Endothelial cell (in vitro differentiated cells): ENCODE measurements around the gene ZNF683. TPM values are rescaled to one million over a fixed set of nuclear protein-coding genes. Genes with fewer than 3 reads are reported as not detected.

Experiments used
- DNase-seq: peaks from one replicate; pipeline ENCODE4 v3.0.0; 2021; ENCODE audit warnings: low spot score
- H3K27ac Mint-ChIP-seq: one replicate; pipeline ENCODE4 v1.8.0; 2021; ENCODE audit warnings: mixed read lengths, inconsistent platforms; ENCODE audit not compliant: unreplicated experiment
- H3K27me3 Mint-ChIP-seq: one replicate; pipeline ENCODE4 v1.8.0; 2021; ENCODE audit warnings: mild to moderate bottlenecking, moderate library complexity, mixed read lengths, inconsistent platforms; ENCODE audit not compliant: unreplicated experiment
- H3K36me3 Mint-ChIP-seq: one replicate; pipeline ENCODE4 v1.8.0; 2021; ENCODE audit warnings: mild to moderate bottlenecking, low read depth, mixed read lengths, inconsistent platforms; ENCODE audit not compliant: unreplicated experiment
- H3K4me1 Mint-ChIP-seq: one replicate; pipeline ENCODE4 v1.8.0; 2021; ENCODE audit warnings: mild to moderate bottlenecking, mixed read lengths, inconsistent platforms; ENCODE audit not compliant: unreplicated experiment
- H3K4me3 Mint-ChIP-seq: one replicate; pipeline ENCODE4 v1.8.0; 2021; ENCODE audit warnings: mild to moderate bottlenecking, mixed read lengths, inconsistent platforms; ENCODE audit not compliant: unreplicated experiment
- H3K9me3 Mint-ChIP-seq: one replicate; pipeline ENCODE4 v1.8.0; 2021; ENCODE audit warnings: mixed read lengths, inconsistent platforms; ENCODE audit not compliant: unreplicated experiment
- total RNA-seq: library from RNA; stranded (reverse); fragmentation: NEBNext Ultra II Directional; extraction: Animal tissue kit (Norgen Biotek cat#: 25700); gene quantifications from one replicate; pipeline ENCODE4 v1.2.1, GENCODE V29; 2021; ENCODE audit not compliant: unreplicated experiment
- TF ChIP-seq, protein P1 (sequence below): fragments of 200-600 bp; sonication (generic); IDR thresholded peaks from one replicate; pipeline ENCODE4 v1.5.0; 2021; ENCODE audit warnings: antibody characterized with exemption; ENCODE audit not compliant: unreplicated experiment

Gene ZNF683
- total RNA-seq, 1 donor from 2014 or later = not detected

DNA sequence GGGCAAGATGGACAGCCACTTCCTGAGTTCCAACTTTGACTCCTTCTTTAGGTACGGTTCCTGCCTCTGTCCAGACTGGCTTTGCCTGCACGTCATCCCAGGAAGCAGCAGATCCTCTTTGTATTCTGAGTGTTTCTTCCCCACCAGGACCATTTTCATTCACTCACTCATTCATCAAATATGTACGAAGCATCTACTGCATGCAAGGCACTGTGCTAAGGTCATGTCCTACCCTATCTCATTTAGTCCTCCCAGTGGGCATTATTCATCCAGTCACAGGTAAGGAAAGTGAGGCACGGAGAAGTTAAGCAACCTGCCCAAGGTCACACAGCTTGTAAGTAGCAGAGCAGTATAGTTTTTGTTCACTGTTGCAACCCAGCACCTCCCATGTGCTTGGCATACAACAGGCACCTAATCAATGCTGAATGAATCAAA lies 32.5 kb downstream of the ZNF683 start:
- TF ChIP-seq, protein P1, sequence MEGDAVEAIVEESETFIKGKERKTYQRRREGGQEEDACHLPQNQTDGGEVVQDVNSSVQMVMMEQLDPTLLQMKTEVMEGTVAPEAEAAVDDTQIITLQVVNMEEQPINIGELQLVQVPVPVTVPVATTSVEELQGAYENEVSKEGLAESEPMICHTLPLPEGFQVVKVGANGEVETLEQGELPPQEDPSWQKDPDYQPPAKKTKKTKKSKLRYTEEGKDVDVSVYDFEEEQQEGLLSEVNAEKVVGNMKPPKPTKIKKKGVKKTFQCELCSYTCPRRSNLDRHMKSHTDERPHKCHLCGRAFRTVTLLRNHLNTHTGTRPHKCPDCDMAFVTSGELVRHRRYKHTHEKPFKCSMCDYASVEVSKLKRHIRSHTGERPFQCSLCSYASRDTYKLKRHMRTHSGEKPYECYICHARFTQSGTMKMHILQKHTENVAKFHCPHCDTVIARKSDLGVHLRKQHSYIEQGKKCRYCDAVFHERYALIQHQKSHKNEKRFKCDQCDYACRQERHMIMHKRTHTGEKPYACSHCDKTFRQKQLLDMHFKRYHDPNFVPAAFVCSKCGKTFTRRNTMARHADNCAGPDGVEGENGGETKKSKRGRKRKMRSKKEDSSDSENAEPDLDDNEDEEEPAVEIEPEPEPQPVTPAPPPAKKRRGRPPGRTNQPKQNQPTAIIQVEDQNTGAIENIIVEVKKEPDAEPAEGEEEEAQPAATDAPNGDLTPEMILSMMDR = no peak
- DNase-seq = no peak
- no peaks in the 10 kb centered on the region for H3K9me3 Mint-ChIP-seq
- no peaks in the 10 kb centered on the region for H3K36me3 Mint-ChIP-seq
- H3K27me3 Mint-ChIP-seq = peaks cover 6% of the 10 kb centered on the region
- H3K27ac Mint-ChIP-seq = no peak overlapping the region
- peaks cover 11% of the 10 kb centered on the region for H3K4me1 Mint-ChIP-seq
- H3K4me3 Mint-ChIP-seq = no peak overlapping the region

DNA sequence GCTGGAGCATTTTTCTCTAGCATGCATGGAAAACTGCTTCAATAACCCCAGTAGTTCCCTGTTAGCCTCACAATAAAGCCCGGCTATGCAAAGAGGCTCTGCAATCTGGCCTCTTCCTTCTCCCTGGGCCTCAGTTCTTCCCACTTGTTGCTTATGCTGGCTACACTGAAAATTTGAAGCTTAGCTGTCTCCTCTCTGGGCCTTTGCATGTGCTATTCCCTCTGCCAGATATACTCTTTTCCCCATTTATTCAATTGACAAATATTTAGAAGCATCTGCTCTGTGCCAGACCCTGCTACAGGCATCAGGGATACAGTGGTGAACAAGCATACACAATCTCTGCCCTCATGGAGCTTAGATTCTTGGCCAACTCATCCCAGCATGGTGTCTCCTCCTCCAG lies 33.9 kb downstream of the ZNF683 start:
- Mint-ChIP-seq H3K27ac (no peak overlapping the region), H3K36me3 (no peaks in the 10 kb centered on the region), H3K4me1 (peaks cover 11% of the 10 kb centered on the region), H3K9me3 (no peaks in the 10 kb centered on the region), H3K4me3 (no peak overlapping the region), H3K27me3 (peaks cover 6% of the 10 kb centered on the region)
- TF ChIP-seq, protein P1 = no peak
- no peak for DNase-seq

DNA sequence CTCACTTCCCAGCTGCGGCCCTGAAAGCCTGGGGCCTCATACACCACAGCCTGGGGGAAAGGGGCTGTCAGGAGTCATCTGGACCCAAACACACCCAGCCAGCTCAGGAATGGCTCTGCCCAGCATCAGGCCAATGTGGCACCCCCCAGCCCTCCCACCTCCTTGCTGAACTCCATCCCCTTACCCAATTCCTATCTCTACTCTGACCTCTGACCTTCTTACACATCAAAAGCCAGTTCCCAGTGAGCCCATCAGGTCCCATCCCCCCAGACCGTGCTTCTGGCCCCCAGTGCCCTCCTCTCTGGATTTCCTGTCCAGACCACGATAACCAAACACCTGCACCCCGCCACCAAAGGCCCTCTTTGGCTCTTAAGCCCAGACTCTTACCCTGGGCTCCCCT lies 34.9 kb downstream of the ZNF683 start:
- Mint-ChIP-seq H3K9me3 (no peaks in the 10 kb centered on the region), H3K36me3 (no peaks in the 10 kb centered on the region), H3K4me3 (no peak overlapping the region), H3K27ac (no peak overlapping the region), H3K27me3 (peaks cover 3% of the 10 kb centered on the region), H3K4me1 (peaks cover 11% of the 10 kb centered on the region)
- no peak for DNase-seq
- TF ChIP-seq, protein P1 = no peak

DNA sequence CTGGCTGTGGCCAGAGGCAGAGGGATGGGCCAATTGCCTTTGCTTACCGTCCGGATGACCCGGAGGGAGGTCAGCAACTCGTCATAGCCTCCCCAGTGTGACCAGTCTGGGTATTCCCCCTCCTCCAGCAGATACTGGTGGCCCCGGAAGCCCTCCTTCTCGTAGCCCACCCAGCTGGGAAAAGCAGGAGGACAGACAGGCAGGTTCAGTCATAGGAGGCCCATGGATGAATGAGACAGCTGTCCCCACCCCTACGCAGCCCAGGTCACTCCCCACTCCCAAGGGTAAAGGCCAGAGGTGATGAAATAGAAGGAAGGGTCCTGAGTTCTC lies 35.4 kb downstream of the ZNF683 start:
- no peaks in the 10 kb centered on the region for H3K9me3 Mint-ChIP-seq
- no peak for DNase-seq
- TF ChIP-seq, protein P1 = no peak
- peaks cover 3% of the 10 kb centered on the region for H3K27me3 Mint-ChIP-seq
- no peak overlapping the region for H3K27ac Mint-ChIP-seq
- no peaks in the 10 kb centered on the region for H3K36me3 Mint-ChIP-seq
- peaks cover 11% of the 10 kb centered on the region for H3K4me1 Mint-ChIP-seq
- H3K4me3 Mint-ChIP-seq = peak overlapping the region; percentile 31

DNA sequence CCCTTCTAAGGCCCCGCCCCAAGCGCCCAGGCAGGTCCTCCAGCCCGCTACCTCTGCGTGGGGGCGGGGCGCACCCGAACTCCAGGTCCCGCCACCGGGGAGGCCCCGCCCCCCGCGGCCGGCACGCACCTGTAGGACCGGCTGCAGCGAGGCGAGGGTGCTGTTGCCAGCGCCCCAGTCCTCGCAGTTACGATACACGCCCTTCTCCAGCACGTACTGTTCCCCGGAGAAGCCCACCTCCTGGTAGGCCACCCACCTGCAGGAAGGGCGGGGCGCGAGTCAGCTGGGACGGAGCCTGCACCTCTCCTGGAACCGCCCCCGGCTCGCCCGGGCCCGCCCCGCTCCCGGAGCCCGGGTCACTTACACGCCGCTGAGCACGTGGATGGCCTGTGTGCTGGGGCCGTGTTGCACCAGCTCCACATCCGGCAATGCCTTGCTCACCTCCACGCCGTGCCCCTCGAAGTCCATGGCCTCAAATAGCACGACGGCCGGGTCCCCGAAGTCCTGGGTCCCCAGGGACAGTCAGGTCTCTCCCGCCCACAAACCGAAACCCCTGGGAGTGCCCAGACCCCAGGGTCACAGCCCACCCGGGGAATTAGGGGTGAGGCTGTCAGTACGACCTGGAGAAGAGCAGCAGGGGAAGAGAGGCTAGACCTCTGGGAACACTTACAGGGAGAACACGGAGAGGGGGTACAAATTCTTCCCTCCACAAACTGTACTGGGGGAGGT lies 35.9 kb downstream of the ZNF683 start:
- peaks cover 11% of the 10 kb centered on the region for H3K4me1 Mint-ChIP-seq
- peak; percentile 51 for DNase-seq
- no peak overlapping the region for H3K27ac Mint-ChIP-seq
- peaks cover 3% of the 10 kb centered on the region for H3K27me3 Mint-ChIP-seq
- H3K9me3 Mint-ChIP-seq = no peaks in the 10 kb centered on the region
- H3K4me3 Mint-ChIP-seq = peak overlapping the region; percentile 31
- no peaks in the 10 kb centered on the region for H3K36me3 Mint-ChIP-seq
- TF ChIP-seq, protein P1 = no peak
